ENCODE data around the gene ADAMTSL1. TPM values are rescaled to one million over a fixed set of nuclear protein-coding genes. Genes with fewer than 3 reads are reported as not detected.

ADAMTSL1 gene
- total RNA-seq, 1 experiment from 2014 or later, result not detected

DNA sequence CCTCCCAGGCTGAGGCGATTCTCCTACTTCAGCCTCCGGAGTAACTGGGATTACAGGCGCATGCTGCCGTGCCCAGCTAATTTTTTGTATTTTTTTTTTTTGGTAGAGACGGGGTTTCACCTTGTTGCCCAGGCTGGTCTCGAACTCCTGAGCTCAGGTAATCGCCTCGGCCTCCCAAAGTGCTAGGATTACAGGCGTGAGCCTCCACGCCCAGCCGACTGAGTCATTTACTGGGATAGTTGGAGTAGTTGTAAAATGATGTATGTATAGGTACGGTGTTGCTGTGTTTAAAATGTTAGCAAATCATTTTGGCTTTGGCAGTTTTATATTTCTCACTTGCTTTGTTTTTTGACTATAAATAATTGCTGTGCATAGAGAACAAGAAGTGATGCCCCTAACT is 209.4 kb downstream of the ADAMTSL1 start:
- no peaks in the 10 kb centered on the region for H3K27me3 ChIP-seq (ENCODE audit: insufficient read depth, low read length)
- no peaks in the 10 kb centered on the region for H3K9me3 ChIP-seq (ENCODE audit: control insufficient read depth in 1 of 2, insufficient read depth in 1 of 2, low read depth in 1 of 2, low read length in 2 of 2)
- TF ChIP-seq EGR1 (IDR thresholded peaks at IDR 0.05; ENCODE audit: low read depth), result no peak
- TF ChIP-seq ATF3 (IDR thresholded peaks at IDR 0.05), result no peak
- no peak for TF ChIP-seq EZH2phosphoT487 (IDR thresholded peaks at IDR 0.05; ENCODE audit: borderline replicate concordance)
- no peak for TF ChIP-seq CEBPB (IDR thresholded peaks at IDR 0.05; ENCODE audit: low read depth)
- no peak for TF ChIP-seq CBX3 (IDR thresholded peaks at IDR 0.05; ENCODE audit: low read depth)
- no peak for TF ChIP-seq SRF (IDR thresholded peaks at IDR 0.05; ENCODE audit: low read depth)
- no peak for TF ChIP-seq SIN3A (IDR thresholded peaks at IDR 0.05; ENCODE audit: low read depth)
- no peak for TF ChIP-seq MAX (IDR thresholded peaks at IDR 0.05)
- TF ChIP-seq TCF7L2 (IDR thresholded peaks at IDR 0.05; ENCODE audit: borderline replicate concordance, extremely low read depth, insufficient read depth, insufficient read length), result no peak
- TF ChIP-seq JUND (IDR thresholded peaks at IDR 0.05), result no peak
- no peak for TF ChIP-seq EZH2 (IDR thresholded peaks at IDR 0.05)
- no peak for TF ChIP-seq YY1 (IDR thresholded peaks at IDR 0.05; ENCODE audit: extremely low read depth, insufficient replicate concordance, low read depth, low read length)
- TF ChIP-seq FOSL1 (IDR thresholded peaks at IDR 0.05; ENCODE audit: low read depth), result no peak
- TF ChIP-seq, protein P1, sequence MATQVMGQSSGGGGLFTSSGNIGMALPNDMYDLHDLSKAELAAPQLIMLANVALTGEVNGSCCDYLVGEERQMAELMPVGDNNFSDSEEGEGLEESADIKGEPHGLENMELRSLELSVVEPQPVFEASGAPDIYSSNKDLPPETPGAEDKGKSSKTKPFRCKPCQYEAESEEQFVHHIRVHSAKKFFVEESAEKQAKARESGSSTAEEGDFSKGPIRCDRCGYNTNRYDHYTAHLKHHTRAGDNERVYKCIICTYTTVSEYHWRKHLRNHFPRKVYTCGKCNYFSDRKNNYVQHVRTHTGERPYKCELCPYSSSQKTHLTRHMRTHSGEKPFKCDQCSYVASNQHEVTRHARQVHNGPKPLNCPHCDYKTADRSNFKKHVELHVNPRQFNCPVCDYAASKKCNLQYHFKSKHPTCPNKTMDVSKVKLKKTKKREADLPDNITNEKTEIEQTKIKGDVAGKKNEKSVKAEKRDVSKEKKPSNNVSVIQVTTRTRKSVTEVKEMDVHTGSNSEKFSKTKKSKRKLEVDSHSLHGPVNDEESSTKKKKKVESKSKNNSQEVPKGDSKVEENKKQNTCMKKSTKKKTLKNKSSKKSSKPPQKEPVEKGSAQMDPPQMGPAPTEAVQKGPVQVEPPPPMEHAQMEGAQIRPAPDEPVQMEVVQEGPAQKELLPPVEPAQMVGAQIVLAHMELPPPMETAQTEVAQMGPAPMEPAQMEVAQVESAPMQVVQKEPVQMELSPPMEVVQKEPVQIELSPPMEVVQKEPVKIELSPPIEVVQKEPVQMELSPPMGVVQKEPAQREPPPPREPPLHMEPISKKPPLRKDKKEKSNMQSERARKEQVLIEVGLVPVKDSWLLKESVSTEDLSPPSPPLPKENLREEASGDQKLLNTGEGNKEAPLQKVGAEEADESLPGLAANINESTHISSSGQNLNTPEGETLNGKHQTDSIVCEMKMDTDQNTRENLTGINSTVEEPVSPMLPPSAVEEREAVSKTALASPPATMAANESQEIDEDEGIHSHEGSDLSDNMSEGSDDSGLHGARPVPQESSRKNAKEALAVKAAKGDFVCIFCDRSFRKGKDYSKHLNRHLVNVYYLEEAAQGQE (IDR thresholded peaks at IDR 0.05; ENCODE audit: low read depth), result no peak
- TF ChIP-seq ELF1 (IDR thresholded peaks at IDR 0.05; ENCODE audit: borderline replicate concordance, low read depth), result no peak
- no peak for TF ChIP-seq ZFX (IDR thresholded peaks at IDR 0.05)
- no peak overlapping the region for H3K9ac ChIP-seq (ENCODE audit: low read length)
- no peak overlapping the region for H2AFZ ChIP-seq (ENCODE audit: low read depth, low read length, poor library complexity, severe bottlenecking)
- no peak overlapping the region for H3K4me3 ChIP-seq (replicated peaks in 1 of 2; ENCODE audit: low read depth in 1 of 2, low read length in 2 of 2)
- no peaks in the 10 kb centered on the region for H3K4me1 ChIP-seq (ENCODE audit: control insufficient read depth in 1 of 2, insufficient read depth in 2 of 2, low read length in 2 of 2)
- H3K79me2 ChIP-seq (ENCODE audit: insufficient read depth, low read length), result no peaks in the 10 kb centered on the region
- ChIA-PET RAD21 (ENCODE audit: low non-redundant PET in 1 of 2, low total read pairs in 2 of 2, uncharacterized antibody in 2 of 2, unreplicated experiment in 2 of 2) (no interaction called here), POLR2A (no interaction called here), CTCF (no interaction called here)
- ATAC-seq (no peak), DNase-seq (ENCODE audit: low read depth, low spot score) (no peak)
- no peaks in the 10 kb centered on the region for H3K36me3 ChIP-seq (ENCODE audit: control insufficient read depth in 1 of 2, insufficient read depth in 2 of 2, low read length in 2 of 2)
- H3K9me2 ChIP-seq (ENCODE audit: insufficient read depth), result no peaks in the 10 kb centered on the region
- H3K4me2 ChIP-seq (ENCODE audit: low read length), result no peak overlapping the region
- no peak overlapping the region for H3K27ac ChIP-seq (ENCODE audit: low read depth, low read length)
- BruUV-seq (replicated peaks), result no TSS peak
- intact Hi-C loops (cut with micrococcal nuclease), result no loop called here
- H4K20me1 ChIP-seq (ENCODE audit: insufficient read depth), result no peaks in the 10 kb centered on the region; the same call in 1 of the 2 replicates
